WTC11 (cell line): ENCODE results near the gene MB. TPM values are rescaled to one million over a fixed set of nuclear protein-coding genes. Genes with fewer than 3 reads are reported as not detected.

Experiments used
- ATAC-seq: fragments of 200-7000 bp; cut with Tn5 transposase; 2 replicates; pipeline ENCODE4 v1.10.0; 2021; ENCODE audit warnings: mild to moderate bottlenecking, moderate library complexity
- CTCF ChIA-PET: fragments of 300-600 bp; sonication (Branson Sonifier 250); formaldehyde crosslinking; loops from one replicate; lab custom pipeline; 2021; ENCODE audit warnings: antibody characterized with exemption; lab: Charles Lee
- POLR2A ChIA-PET: fragments of 350-600 bp; sonication (Branson Sonifier 250); formaldehyde crosslinking; loops from one replicate; lab custom pipeline; 2021; ENCODE audit warnings: antibody characterized with exemption; lab: Charles Lee
- DNase-seq: peaks from one replicate; pipeline ENCODE4 v3.0.0; 2021; ENCODE audit warnings: low spot score
- H3K27ac Mint-ChIP-seq: 2 replicates; pipeline ENCODE4 v1.8.0; 2021; ENCODE audit warnings: mixed read lengths
- H3K27me3 Mint-ChIP-seq: 2 replicates; pipeline ENCODE4 v1.8.0; 2021; ENCODE audit warnings: low read depth, mild to moderate bottlenecking, moderate library complexity, mixed read lengths
- H3K36me3 Mint-ChIP-seq: 2 replicates; pipeline ENCODE4 v1.8.0; 2021; ENCODE audit warnings: mixed read lengths
- H3K4me1 Mint-ChIP-seq: 2 replicates; pipeline ENCODE4 v1.8.0; 2022; ENCODE audit warnings: mixed read lengths
- H3K4me3 Mint-ChIP-seq: 2 replicates; pipeline ENCODE4 v1.8.0; 2021; ENCODE audit warnings: mild to moderate bottlenecking, moderate library complexity, mixed read lengths
- H3K9me3 Mint-ChIP-seq: 2 replicates; pipeline ENCODE4 v1.8.0; 2021; ENCODE audit warnings: mixed read lengths
- ELF4 ChIP-seq: sonication (generic); formaldehyde crosslinking; IDR thresholded peaks from 2 replicates; pipeline ENCODE4 v1.8.1; 2022; ENCODE audit warnings: low read depth, mild to moderate bottlenecking, moderate library complexity, missing genetic modification reagents
- EMX1 ChIP-seq: fragments of 250-450 bp; sonication (Bioruptor Pico); IDR thresholded peaks from 2 replicates; pipeline ENCODE4 v1.8.0; 2021; ENCODE audit warnings: mild to moderate bottlenecking
- ESRRA ChIP-seq: sonication (generic); formaldehyde crosslinking; IDR thresholded peaks from 2 replicates; pipeline ENCODE4 v1.8.1; 2022; ENCODE audit warnings: mild to moderate bottlenecking, missing genetic modification reagents, borderline replicate concordance
- FOXJ3 ChIP-seq: sonication (generic); formaldehyde crosslinking; IDR thresholded peaks from 2 replicates; pipeline ENCODE4 v1.9.0; 2021; ENCODE audit warnings: missing genetic modification reagents, mild to moderate bottlenecking, borderline replicate concordance
- FOXP1 ChIP-seq: sonication (generic); formaldehyde crosslinking; IDR thresholded peaks from 2 replicates; pipeline ENCODE4 v1.8.0; 2022; ENCODE audit warnings: missing genetic modification reagents, mild to moderate bottlenecking, moderate library complexity, borderline replicate concordance
- GABPB1 ChIP-seq: sonication (generic); formaldehyde crosslinking; IDR thresholded peaks from 2 replicates; pipeline ENCODE4 v1.8.1; 2023; ENCODE audit warnings: mild to moderate bottlenecking, missing genetic modification reagents
- RELA ChIP-seq: sonication (generic); formaldehyde crosslinking; IDR thresholded peaks from 2 replicates; pipeline ENCODE4 v1.8.1; 2022; ENCODE audit warnings: missing genetic modification reagents, mild to moderate bottlenecking, borderline replicate concordance
- RORB ChIP-seq: fragments of 250-450 bp; sonication (Bioruptor Pico); IDR thresholded peaks from 2 replicates; pipeline ENCODE4 v1.9.0; 2021; ENCODE audit warnings: mild to moderate bottlenecking
- TCF7 ChIP-seq: sonication (generic); formaldehyde crosslinking; IDR thresholded peaks from 2 replicates; pipeline ENCODE4 v1.8.0; 2022; ENCODE audit warnings: mild to moderate bottlenecking, low read depth, missing genetic modification reagents, moderate library complexity
- ZNF138 ChIP-seq: sonication (generic); formaldehyde crosslinking; conservative IDR thresholded peaks from 2 replicates; pipeline ENCODE4 v1.8.1; 2022; ENCODE audit warnings: mild to moderate bottlenecking, moderate library complexity, missing genetic modification reagents
- ZNF219 ChIP-seq: sonication (generic); formaldehyde crosslinking; IDR thresholded peaks from 2 replicates; pipeline ENCODE4 v1.8.0; 2023; ENCODE audit warnings: missing genetic modification reagents, mild to moderate bottlenecking, borderline replicate concordance
- ZNF416 ChIP-seq: fragments of 250-450 bp; sonication (Bioruptor Pico); IDR thresholded peaks from 2 replicates; pipeline ENCODE4 v1.9.0; 2021; ENCODE audit warnings: mild to moderate bottlenecking, inconsistent platforms
- ZNF671 ChIP-seq: fragments of 250-450 bp; sonication (Bioruptor Pico); IDR thresholded peaks from 2 replicates; pipeline ENCODE4 v1.8.0; 2021; ENCODE audit warnings: mild to moderate bottlenecking
- total RNA-seq: library from RNA; stranded (reverse); gene quantifications from 3 replicates; pipeline ENCODE4 v1.2.3, GENCODE V29; 2021
- TF ChIP-seq, protein P1 (sequence below): sonication (generic); formaldehyde crosslinking; IDR thresholded peaks from 2 replicates; pipeline ENCODE4 v1.8.1; 2023; ENCODE audit warnings: mild to moderate bottlenecking, missing genetic modification reagents
- TF ChIP-seq, protein P2 (sequence below): fragments of 250-450 bp; sonication (Bioruptor Pico); IDR thresholded peaks from 2 replicates; pipeline ENCODE4 v2.1.2; 2022; ENCODE audit warnings: mild to moderate bottlenecking, moderate library complexity
- TF ChIP-seq, protein P3 (sequence below): sonication (generic); formaldehyde crosslinking; IDR thresholded peaks from 2 replicates; pipeline ENCODE4 v1.8.1; 2022; ENCODE audit warnings: low read depth, mild to moderate bottlenecking, moderate library complexity, missing genetic modification reagents, borderline replicate concordance
- TF ChIP-seq, protein P4 (sequence below): sonication (generic); formaldehyde crosslinking; IDR thresholded peaks from 2 replicates; pipeline ENCODE4 v1.8.0; 2022; ENCODE audit warnings: mild to moderate bottlenecking, missing genetic modification reagents
- TF ChIP-seq, protein P5 (sequence below): sonication (generic); formaldehyde crosslinking; IDR thresholded peaks from 2 replicates; pipeline ENCODE4 v1.8.1; 2023; ENCODE audit warnings: mild to moderate bottlenecking, missing genetic modification reagents, moderate library complexity
- TF ChIP-seq, protein P6 (sequence below): fragments of 250-450 bp; sonication (Bioruptor Pico); IDR thresholded peaks from 2 replicates; pipeline ENCODE4 v1.8.0; 2021; ENCODE audit warnings: mild to moderate bottlenecking
- TF ChIP-seq, protein P7 (sequence below): sonication (generic); formaldehyde crosslinking; IDR thresholded peaks from 2 replicates; pipeline ENCODE4 v1.8.0; 2023; ENCODE audit warnings: mild to moderate bottlenecking, missing genetic modification reagents

The MB gene
- total RNA-seq, 1 experiment from 2014 or later, result 0.50 TPM

DNA sequence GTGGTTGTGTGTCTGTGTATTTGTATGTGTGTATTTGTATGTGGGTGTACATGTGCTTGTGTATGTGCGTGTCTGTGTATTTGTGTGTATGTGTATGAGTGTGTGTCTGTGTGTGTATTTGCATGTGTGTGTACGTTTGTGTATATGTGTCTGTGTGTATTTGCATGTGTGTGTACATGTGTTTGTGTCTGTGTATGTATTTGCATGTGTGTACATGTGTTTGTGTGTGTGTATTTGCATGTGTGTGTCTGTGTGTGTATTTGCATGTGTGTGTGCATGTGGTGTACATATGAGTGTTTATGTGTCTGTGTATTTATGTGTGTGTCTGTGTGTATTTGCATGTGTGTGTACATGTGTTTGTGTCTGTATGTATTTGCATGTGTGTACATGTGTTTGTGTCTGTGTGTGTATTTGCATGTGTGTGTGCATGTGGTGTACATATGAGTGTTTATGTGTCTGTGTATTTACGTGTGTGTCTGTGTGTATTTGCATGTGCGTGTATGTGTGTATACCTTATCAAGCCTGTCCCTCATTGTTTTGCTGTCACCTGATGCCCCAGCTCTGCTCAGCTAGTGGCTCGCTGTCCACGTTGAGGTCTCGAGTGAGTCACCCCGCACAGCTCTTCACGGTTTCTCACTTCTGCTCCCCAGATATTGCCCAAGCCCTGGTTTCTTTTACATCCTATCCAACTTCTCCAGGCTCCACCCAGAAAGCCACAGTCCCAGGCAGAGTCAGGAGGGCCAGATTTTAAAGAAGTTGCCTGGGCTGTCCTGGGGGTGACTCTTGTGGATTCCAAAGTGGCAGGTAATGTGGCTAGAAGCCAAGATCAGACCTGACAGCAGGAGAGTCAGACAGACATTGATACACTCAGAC is 15.2 kb downstream of the MB start:
- Mint-ChIP-seq H3K36me3 (no peaks in the 10 kb centered on the region), H3K9me3 (no peaks in the 10 kb centered on the region), H3K27ac (no peak overlapping the region), H3K4me3 (no peak overlapping the region), H3K27me3 (no peaks in the 10 kb centered on the region), H3K4me1 (no peaks in the 10 kb centered on the region)
- ChIA-PET POLR2A (no interaction called here), CTCF (interaction anchor here (0.9 kb wide), 1 partner anchor 171 kb away, joined by 4 read pairs; no protein-coding TSS in a partner anchor)
- no peak for DNase-seq
- TF ChIP-seq EMX1 (no peak), ESRRA (CRISPR knock-in tag) (no peak), ELF4 (CRISPR knock-in tag) (no peak), FOXJ3 (CRISPR knock-in tag) (no peak), ZNF416 (no peak), RORB (no peak), TCF7 (CRISPR knock-in tag) (no peak), GABPB1 (CRISPR knock-in tag) (no peak), RELA (CRISPR knock-in tag) (no peak), ZNF138 (CRISPR knock-in tag) (no peak), ZNF671 (CRISPR knock-in tag) (no peak), FOXP1 (CRISPR knock-in tag) (no peak), ZNF219 (CRISPR knock-in tag) (no peak)
- TF ChIP-seq, protein P1, sequence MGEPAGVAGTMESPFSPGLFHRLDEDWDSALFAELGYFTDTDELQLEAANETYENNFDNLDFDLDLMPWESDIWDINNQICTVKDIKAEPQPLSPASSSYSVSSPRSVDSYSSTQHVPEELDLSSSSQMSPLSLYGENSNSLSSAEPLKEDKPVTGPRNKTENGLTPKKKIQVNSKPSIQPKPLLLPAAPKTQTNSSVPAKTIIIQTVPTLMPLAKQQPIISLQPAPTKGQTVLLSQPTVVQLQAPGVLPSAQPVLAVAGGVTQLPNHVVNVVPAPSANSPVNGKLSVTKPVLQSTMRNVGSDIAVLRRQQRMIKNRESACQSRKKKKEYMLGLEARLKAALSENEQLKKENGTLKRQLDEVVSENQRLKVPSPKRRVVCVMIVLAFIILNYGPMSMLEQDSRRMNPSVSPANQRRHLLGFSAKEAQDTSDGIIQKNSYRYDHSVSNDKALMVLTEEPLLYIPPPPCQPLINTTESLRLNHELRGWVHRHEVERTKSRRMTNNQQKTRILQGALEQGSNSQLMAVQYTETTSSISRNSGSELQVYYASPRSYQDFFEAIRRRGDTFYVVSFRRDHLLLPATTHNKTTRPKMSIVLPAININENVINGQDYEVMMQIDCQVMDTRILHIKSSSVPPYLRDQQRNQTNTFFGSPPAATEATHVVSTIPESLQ (CRISPR knock-in tag), result no peak
- TF ChIP-seq, protein P2, sequence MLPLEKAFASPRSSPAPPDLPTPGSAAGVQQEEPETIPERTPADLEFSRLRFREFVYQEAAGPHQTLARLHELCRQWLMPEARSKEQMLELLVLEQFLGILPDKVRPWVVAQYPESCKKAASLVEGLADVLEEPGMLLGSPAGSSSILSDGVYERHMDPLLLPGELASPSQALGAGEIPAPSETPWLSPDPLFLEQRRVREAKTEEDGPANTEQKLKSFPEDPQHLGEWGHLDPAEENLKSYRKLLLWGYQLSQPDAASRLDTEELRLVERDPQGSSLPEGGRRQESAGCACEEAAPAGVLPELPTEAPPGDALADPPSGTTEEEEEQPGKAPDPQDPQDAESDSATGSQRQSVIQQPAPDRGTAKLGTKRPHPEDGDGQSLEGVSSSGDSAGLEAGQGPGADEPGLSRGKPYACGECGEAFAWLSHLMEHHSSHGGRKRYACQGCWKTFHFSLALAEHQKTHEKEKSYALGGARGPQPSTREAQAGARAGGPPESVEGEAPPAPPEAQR (CRISPR knock-in tag), result no peak
- TF ChIP-seq, protein P3, sequence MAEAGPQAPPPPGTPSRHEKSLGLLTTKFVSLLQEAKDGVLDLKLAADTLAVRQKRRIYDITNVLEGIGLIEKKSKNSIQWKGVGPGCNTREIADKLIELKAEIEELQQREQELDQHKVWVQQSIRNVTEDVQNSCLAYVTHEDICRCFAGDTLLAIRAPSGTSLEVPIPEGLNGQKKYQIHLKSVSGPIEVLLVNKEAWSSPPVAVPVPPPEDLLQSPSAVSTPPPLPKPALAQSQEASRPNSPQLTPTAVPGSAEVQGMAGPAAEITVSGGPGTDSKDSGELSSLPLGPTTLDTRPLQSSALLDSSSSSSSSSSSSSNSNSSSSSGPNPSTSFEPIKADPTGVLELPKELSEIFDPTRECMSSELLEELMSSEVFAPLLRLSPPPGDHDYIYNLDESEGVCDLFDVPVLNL (CRISPR knock-in tag), result no peak
- TF ChIP-seq, protein P4, sequence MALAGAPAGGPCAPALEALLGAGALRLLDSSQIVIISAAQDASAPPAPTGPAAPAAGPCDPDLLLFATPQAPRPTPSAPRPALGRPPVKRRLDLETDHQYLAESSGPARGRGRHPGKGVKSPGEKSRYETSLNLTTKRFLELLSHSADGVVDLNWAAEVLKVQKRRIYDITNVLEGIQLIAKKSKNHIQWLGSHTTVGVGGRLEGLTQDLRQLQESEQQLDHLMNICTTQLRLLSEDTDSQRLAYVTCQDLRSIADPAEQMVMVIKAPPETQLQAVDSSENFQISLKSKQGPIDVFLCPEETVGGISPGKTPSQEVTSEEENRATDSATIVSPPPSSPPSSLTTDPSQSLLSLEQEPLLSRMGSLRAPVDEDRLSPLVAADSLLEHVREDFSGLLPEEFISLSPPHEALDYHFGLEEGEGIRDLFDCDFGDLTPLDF, result no peak
- TF ChIP-seq, protein P5, sequence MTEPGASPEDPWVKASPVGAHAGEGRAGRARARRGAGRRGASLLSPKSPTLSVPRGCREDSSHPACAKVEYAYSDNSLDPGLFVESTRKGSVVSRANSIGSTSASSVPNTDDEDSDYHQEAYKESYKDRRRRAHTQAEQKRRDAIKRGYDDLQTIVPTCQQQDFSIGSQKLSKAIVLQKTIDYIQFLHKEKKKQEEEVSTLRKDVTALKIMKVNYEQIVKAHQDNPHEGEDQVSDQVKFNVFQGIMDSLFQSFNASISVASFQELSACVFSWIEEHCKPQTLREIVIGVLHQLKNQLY (CRISPR knock-in tag), result no peak
- TF ChIP-seq, protein P6, sequence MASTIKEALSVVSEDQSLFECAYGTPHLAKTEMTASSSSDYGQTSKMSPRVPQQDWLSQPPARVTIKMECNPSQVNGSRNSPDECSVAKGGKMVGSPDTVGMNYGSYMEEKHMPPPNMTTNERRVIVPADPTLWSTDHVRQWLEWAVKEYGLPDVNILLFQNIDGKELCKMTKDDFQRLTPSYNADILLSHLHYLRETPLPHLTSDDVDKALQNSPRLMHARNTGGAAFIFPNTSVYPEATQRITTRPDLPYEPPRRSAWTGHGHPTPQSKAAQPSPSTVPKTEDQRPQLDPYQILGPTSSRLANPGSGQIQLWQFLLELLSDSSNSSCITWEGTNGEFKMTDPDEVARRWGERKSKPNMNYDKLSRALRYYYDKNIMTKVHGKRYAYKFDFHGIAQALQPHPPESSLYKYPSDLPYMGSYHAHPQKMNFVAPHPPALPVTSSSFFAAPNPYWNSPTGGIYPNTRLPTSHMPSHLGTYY (CRISPR knock-in tag), result no peak
- TF ChIP-seq, protein P7, sequence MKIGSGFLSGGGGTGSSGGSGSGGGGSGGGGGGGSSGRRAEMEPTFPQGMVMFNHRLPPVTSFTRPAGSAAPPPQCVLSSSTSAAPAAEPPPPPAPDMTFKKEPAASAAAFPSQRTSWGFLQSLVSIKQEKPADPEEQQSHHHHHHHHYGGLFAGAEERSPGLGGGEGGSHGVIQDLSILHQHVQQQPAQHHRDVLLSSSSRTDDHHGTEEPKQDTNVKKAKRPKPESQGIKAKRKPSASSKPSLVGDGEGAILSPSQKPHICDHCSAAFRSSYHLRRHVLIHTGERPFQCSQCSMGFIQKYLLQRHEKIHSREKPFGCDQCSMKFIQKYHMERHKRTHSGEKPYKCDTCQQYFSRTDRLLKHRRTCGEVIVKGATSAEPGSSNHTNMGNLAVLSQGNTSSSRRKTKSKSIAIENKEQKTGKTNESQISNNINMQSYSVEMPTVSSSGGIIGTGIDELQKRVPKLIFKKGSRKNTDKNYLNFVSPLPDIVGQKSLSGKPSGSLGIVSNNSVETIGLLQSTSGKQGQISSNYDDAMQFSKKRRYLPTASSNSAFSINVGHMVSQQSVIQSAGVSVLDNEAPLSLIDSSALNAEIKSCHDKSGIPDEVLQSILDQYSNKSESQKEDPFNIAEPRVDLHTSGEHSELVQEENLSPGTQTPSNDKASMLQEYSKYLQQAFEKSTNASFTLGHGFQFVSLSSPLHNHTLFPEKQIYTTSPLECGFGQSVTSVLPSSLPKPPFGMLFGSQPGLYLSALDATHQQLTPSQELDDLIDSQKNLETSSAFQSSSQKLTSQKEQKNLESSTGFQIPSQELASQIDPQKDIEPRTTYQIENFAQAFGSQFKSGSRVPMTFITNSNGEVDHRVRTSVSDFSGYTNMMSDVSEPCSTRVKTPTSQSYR, result no peak
- no peak for ATAC-seq
